ENCODE results near the gene DAPK1.

- TF ChIP-seq CTCF (IDR thresholded peaks at IDR 0.05) (no peak), ZFX (IDR thresholded peaks at IDR 0.05; ENCODE audit: borderline replicate concordance) (no peak)
These were observed 36.4 kb downstream of the DAPK1 start for GRCh38 chr9:87534036-87534435.

All from 22Rv1 (cell line).